HG03045 (cell line): ENCODE data around the gene RAB12.
"Not testable (repeated sequence)": the region's sequence is repeated elsewhere in the genome, so short reads cannot be mapped to it uniquely, and the experiment has no call there.

Experiments
- ATAC-seq: cut with Tn5 transposase; IDR thresholded peaks from one replicate; pipeline ENCODE4 v1.9.1; 2021; ENCODE audit warnings: mild to moderate bottlenecking, moderate library complexity; ENCODE audit not compliant: unreplicated experiment

The RAB12 gene

GRCh38 chr18:8611916-8612576 is 2.8 kb downstream of the RAB12 start:
- no peak for ATAC-seq

DNA sequence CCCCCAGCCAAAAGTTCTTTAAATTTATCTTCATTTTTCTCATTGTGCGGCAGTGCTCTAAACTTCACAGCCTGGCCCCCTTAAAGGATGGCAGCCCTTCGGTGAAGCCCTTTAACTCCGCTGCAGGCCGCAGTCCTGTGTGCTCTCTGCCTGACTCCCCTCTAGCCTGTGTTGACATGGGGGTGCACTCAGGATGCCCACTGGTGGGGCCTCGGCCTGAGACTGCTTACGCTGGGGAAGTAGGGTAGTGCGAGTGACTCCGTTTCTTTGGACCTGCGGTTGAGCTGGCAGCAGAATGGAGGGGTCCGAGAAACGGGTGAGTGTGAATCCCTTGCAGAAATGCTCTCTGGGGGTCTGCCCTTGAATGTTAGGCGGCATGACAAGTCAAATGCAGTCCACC is 5.6 kb downstream of the RAB12 start:
- no peak for ATAC-seq

GRCh38 chr18:8615397-8616027 is 6.3 kb downstream of the RAB12 start:
- no peak for ATAC-seq

GRCh38 chr18:8616028-8616401 is 6.8 kb downstream of the RAB12 start:
- no peak for ATAC-seq

DNA sequence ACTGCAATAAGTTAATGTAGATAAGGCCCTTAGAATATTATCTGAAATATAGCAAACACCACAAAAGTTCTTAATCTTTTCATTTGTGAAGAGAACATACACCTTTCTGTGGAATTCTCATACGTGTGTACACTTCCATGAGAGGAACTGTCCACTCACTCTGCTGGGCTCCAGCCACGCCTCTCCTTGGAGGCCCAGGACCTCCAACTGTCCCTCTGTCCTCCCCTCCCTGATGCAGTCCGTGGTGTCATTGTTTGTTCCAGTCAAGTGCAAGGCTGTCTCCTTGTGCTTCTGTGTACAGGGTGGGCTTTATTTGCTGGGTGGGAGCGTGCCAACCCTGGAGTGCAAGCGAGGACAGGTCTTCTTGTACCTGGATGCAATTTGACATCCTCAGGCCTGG is 8.7 kb downstream of the RAB12 start:
- no peak for ATAC-seq

GRCh38 chr18:8619041-8619440 is 9.8 kb downstream of the RAB12 start:
- ATAC-seq = no peak

DNA sequence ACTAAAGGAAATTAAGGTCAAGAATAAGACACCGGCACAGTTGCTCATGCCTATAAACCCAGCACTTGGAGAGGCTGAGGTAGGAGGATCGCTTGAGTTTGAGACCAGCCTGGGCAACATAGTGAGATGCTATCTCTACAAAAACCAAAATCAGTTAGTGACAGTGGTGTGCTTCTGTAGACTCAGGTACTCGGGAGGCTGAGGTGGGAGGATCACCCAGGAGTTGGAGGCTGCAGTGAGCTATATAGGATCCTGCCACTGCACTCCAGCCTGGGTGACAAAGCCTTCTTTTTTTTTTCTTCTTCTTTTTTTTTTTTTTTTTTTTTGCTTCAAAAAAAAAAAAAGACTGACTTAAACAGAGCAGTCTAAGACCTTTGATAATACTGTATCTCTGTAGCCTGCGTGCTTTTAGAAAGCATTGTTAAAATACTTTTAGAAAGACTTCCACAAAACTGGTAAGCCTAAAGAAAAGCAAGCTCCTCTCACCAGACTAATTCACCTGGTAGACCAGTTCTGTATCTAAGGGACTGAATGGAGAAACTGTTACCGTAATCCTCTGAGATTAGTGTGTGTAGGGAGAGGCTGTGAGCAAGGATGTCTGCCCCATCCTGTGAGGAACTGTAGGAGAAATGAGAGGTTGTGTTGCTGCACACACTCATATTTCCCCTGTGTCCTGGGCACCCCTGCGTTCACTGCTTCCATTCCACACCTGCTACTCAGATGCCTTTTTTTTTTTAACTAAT is 10.8 kb downstream of the RAB12 start:
- ATAC-seq = no peak

GRCh38 chr18:8620845-8621244 is 11.6 kb downstream of the RAB12 start:
- no peak for ATAC-seq

DNA sequence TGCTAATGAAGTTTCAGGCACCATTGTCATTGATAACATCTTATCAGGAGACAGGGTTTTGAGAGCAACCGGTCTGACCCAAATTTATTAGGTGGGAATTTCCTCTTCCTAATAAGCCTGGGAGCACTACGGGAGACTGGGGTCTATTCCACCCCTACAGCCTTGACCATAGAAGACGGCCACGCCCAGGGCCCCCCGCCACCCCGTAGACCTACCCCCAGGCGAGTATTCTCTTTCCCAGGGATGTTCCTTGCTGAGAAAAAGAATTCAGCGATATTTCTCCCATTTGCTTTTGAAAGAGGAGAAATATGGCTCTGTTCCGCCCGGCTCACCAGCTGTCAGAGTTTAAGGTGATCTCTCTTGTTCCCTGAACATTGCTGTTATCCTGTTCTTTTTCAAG is 13.4 kb downstream of the RAB12 start:
- ATAC-seq = not testable (repeated sequence)

DNA sequence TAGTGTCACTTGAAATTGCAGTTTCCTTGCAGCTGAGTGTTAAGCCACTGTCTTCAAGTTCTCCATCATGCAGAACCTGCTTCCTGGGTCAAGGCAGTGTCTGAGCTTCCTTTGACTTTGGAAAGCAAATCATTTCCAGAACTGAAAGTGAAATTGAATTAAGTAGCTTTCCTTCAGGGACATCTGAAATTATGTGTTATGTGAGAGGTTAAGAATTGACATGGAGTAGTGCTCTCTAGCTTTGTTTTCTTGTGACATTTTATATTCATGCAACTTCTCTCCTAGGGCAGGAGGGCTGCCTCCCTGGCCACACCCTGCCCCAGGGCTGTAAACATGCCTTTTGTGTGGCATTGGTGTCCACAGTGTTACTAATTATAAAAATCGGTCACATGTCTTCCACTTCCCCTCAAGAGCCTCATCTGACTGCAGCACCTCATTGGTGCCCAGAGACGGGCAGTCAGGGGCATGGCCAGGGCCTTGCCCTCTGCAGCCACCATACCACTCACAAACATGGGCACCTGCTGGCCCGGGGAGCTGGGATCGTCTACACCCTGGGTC is 14.4 kb downstream of the RAB12 start:
- peak; percentile 69 for ATAC-seq

- no peak for ATAC-seq
Observed at GRCh38 chr18:8625461-8626092, 16.3 kb downstream of the RAB12 start.

DNA sequence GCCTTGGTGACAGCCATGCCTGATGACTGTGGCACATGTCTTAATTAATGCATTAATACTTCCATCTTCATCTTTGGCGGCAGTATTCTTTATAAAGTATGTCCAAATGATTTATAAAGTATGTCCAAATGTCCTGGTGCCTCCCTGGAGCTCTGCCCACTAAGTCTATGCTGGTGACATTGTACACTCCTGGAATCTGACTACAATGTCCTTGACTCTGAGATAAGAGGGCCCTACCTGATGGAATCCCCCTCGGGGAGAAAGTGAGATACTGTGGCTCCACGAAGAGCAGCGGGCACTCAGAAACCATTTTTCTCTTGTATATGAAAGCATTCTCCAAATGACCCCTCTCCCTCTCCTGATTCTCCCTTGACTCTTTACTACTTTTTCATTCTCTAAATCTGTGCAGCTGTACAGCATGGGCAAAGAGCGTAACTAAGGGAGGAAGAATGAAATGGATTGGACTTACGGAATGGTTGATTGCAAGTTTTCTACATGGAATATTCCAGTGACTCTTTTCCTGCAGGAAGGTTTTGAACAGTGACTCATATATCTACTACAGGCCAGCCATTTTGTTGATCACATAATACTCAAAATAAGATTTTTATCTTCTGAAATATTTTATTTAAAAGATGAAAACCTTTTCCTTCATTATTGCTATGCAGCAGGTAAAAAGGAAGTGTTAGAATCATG is 17.3 kb downstream of the RAB12 start:
- no peak for ATAC-seq

GRCh38 chr18:8627107-8627472 is 17.9 kb downstream of the RAB12 start:
- no peak for ATAC-seq

GRCh38 chr18:8627540-8627939 is 18.3 kb downstream of the RAB12 start:
- no peak for ATAC-seq

DNA sequence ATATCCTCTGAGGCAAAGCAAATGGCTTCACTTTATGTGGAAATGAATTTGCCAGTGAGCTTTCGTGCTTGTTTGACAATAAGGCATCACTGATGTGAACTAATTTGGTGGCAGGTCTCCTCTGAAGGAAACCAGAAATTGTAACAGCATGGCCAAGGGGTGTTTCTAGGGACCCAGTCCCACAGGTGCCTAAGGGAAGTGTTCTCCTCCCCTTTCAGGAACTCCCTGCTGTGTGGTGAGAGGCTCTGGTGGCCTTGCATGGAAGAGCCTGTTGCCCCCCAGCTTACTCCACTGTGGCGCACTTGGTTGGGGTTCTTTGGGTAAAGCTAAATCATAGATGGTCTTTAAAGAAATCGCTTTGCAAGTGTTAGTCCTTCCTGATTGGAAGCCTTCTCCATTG is 20.4 kb downstream of the RAB12 start:
- no peak for ATAC-seq

- ATAC-seq = no peak
Observed at GRCh38 chr18:8630546-8630945, 21.3 kb downstream of the RAB12 start.

DNA sequence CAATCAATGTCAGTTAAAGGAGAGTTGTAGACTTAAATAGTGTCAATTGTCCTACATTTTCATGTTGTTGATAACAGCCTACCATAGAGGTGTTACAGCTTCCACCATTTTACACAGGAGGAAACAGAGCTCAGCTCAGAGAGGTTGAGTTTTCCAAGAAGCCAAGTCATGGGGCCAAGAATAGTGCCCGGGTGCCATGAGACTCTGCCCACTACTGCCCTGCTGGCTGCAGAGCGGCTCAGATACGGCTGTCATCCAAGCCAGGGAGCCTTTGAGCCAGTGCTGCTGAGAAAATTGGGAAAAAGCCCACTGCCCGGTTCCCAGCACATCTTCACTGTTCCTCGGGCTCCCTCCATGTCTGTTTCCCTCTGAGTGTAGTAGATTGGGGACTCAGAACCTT is 22.0 kb downstream of the RAB12 start:
- ATAC-seq = no peak

DNA sequence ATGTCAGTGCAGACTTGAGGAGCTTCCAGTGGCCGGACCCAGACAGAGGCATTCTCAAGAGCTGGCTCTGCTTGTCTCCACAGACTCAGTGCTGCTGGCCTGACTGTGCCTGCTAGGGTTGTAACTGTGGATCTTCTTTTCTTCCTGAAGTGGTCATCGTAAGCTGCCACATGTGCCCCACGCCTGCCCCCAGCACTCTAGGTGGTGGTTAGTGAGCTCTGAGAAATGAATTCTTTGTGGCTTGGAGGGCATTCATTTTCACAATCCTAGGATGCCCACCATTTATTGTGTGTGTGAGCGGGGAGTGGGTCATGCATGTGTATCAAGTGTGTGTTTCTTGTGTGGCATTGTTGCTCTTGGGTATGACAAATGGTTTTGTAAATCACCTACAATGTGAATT is 23.1 kb downstream of the RAB12 start:
- ATAC-seq = no peak

GRCh38 chr18:8634508-8634907 is 25.3 kb downstream of the RAB12 start:
- ATAC-seq = no peak

- no peak for ATAC-seq
Observed at GRCh38 chr18:8635087-8635486, 25.9 kb downstream of the RAB12 start.

GRCh38 chr18:8639762-8640161 is 30.5 kb downstream of the RAB12 start:
- ATAC-seq = no peak
